Lower leg skin (tissue), 3 donors: ENCODE results near the gene SLC25A26.

ENCODE experiments used
- CTCF ChIP-seq, 3 donors: fragments of 450-650 bp; IDR thresholded peaks; one replicate each; pipeline ENCODE4 v1.5.1; 2016; ENCODE audit warnings: antibody characterized with exemption in 3 of 3, mild to moderate bottlenecking in 3 of 3, moderate library complexity in 2 of 3
- POLR2A ChIP-seq, 2 donors: fragments of 450-650 bp; IDR thresholded peaks; one replicate each; pipeline ENCODE4 v1.6.1; 2016 to 2017; ENCODE audit warnings: antibody characterized with exemption in 2 of 2, mild to moderate bottlenecking in 1 of 2, moderate library complexity in 1 of 2

- TF ChIP-seq POLR2A (IDR thresholded peaks at IDR 0.05) (no peak), CTCF (IDR thresholded peaks at IDR 0.05) (no peak)
These were observed 140.6 kb downstream of the SLC25A26 start for GRCh38 chr3:66361356-66361755.
